ENCODE data around the gene TMEM131L.

The TMEM131L gene

DNA sequence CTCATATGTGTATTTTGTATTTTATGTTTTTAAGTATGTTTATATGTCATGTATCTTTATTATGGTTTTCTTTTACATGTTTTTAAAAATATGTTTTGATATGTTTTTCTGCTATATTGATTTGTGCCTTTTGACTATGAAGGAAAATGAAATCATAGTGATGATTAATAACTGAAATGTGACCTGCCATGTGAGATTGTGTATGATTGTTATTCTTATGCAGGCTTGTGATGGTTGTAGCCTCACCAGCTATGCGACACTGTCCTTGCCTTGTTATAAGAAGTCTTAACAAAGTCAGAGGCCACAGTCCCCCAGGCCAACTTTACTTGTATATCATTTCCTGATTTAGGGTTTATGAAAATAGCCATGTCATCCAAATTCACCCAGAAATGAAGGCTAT is 83.2 kb downstream of the TMEM131L start:
- TF ChIP-seq, protein P1, sequence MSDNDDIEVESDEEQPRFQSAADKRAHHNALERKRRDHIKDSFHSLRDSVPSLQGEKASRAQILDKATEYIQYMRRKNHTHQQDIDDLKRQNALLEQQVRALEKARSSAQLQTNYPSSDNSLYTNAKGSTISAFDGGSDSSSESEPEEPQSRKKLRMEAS (IDR thresholded peaks at IDR 0.05) = no peak
- TF ChIP-seq ZBTB7A (IDR thresholded peaks at IDR 0.05; ENCODE audit: low read depth) = no peak
- no peak for TF ChIP-seq FOXM1 (IDR thresholded peaks at IDR 0.05; ENCODE audit: borderline replicate concordance, low read depth)
- no peak for TF ChIP-seq EP300 (IDR thresholded peaks at IDR 0.05; ENCODE audit: borderline replicate concordance)
- no peak for TF ChIP-seq TAF1 (IDR thresholded peaks at IDR 0.05; ENCODE audit: low read depth)

DNA sequence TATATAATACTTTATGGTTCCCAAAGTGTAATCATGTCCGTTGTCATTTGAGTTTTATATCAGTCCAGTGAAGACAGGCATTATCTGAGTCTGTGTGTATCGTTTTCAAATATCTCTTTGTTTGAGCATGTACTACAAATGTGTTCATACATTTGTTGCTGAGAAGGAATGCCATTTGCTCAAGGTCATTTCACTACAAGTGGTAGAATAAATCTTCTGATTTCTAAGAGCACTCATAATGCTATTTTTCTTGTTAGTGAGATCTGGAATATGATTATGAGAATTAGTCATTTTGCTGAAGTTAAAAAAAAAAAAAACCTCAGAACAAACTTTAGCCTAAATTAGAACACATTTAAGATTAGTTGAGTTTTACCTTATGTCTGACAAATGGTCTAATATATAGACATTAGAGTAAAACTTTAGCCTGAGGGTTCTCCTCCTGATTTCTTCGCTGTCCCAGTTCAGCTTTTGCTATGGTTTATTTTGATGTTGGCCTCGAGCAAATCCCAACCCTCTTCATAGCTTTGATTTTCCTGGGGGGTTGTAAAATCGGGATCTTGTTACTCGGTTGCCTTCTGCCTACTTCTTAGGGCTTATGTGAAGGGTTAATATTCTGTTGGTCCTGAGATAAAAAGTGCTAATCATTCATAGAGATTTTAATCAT is 87.1 kb downstream of the TMEM131L start:
- TF ChIP-seq EGR1 (IDR thresholded peaks at IDR 0.05) (no peak), EP300 (IDR thresholded peaks at IDR 0.05; ENCODE audit: borderline replicate concordance) (no peak)

GRCh38 chr4:153553819-153554170 is 87.6 kb downstream of the TMEM131L start:
- TF ChIP-seq YY1 (IDR thresholded peaks at IDR 0.05; ENCODE audit: low read depth) (no peak), EGR1 (IDR thresholded peaks at IDR 0.05) (no peak), TAF1 (IDR thresholded peaks at IDR 0.05; ENCODE audit: low read depth) (no peak), USF1 (IDR thresholded peaks at IDR 0.05) (no peak), NFIC (IDR thresholded peaks at IDR 0.05) (no peak)
- TF ChIP-seq, protein P2, sequence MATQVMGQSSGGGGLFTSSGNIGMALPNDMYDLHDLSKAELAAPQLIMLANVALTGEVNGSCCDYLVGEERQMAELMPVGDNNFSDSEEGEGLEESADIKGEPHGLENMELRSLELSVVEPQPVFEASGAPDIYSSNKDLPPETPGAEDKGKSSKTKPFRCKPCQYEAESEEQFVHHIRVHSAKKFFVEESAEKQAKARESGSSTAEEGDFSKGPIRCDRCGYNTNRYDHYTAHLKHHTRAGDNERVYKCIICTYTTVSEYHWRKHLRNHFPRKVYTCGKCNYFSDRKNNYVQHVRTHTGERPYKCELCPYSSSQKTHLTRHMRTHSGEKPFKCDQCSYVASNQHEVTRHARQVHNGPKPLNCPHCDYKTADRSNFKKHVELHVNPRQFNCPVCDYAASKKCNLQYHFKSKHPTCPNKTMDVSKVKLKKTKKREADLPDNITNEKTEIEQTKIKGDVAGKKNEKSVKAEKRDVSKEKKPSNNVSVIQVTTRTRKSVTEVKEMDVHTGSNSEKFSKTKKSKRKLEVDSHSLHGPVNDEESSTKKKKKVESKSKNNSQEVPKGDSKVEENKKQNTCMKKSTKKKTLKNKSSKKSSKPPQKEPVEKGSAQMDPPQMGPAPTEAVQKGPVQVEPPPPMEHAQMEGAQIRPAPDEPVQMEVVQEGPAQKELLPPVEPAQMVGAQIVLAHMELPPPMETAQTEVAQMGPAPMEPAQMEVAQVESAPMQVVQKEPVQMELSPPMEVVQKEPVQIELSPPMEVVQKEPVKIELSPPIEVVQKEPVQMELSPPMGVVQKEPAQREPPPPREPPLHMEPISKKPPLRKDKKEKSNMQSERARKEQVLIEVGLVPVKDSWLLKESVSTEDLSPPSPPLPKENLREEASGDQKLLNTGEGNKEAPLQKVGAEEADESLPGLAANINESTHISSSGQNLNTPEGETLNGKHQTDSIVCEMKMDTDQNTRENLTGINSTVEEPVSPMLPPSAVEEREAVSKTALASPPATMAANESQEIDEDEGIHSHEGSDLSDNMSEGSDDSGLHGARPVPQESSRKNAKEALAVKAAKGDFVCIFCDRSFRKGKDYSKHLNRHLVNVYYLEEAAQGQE (IDR thresholded peaks at IDR 0.05; ENCODE audit: low read depth) = no peak

DNA sequence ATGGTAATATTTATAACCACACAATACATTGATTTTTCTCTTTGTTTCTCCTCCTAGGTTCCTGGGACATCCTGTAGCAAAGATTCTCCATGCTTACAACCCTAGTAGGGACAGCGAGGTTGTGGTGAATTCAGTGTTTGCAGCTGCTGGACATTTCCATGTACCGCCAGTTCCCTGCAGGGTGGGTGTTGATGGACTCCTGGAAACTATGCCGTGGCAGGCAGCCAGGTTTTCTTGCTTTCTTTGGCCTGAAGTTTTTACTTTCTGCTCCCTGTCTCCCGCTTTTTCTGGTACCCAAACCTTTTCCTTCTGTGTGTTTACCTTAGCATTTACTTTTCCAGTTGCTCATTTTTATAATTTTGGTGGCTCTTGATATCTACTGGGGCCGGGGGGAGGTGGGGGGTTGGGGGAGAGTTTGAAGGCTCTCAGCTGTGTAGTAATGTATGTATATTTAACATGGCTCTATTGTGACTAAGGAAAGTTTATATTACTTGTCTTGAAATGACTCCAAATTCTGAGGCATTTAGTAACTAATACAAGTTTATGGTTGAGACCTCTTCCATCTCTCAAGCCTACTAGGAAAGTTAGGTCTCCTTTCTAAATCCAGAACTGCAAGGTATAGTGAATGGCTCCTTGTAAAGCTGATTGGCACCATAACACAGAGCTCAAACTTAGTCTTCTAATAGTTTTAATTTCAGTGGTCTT is 89.7 kb downstream of the TMEM131L start:
- TF ChIP-seq ZBTB7A (IDR thresholded peaks at IDR 0.05; ENCODE audit: low read depth) (no peak), TEAD4 (IDR thresholded peaks at IDR 0.05) (peak; percentile 68), CREB1 (IDR thresholded peaks at IDR 0.05; ENCODE audit: low read depth) (no peak), TCF12 (IDR thresholded peaks at IDR 0.05; ENCODE audit: low read depth) (0 out of 2 replicates have a peak, but pooled peaks have one; percentile 17), NFIC (IDR thresholded peaks at IDR 0.05) (peak; percentile 82)

DNA sequence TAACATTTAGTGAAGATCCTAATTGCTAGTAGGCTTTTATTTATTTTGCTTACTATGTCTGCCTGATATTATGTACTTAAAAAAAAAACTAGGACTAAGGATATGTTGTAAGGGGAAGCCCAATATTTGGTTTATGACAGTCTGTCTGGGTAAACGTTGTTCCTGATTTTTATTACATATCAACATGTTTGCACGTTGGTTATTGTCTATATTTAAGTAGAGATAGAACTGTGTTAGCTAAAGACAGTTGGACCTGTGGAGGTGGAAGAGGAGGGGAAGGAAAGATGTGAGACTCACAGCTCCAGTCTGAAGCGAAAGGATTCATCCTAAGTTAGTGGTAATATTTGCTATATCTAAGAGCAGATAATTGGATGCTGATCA is 90.3 kb downstream of the TMEM131L start:
- no peak for TF ChIP-seq FOXM1 (IDR thresholded peaks at IDR 0.05; ENCODE audit: borderline replicate concordance, low read depth)

- no peak for TF ChIP-seq NFIC (IDR thresholded peaks at IDR 0.05)
- no peak for TF ChIP-seq RAD21 (IDR thresholded peaks at IDR 0.05; ENCODE audit: low read depth)
- no peak for TF ChIP-seq TAF1 (IDR thresholded peaks at IDR 0.05; ENCODE audit: low read depth)
- TF ChIP-seq, protein P1 (IDR thresholded peaks at IDR 0.05) = no peak
- no peak for TF ChIP-seq YY1 (IDR thresholded peaks at IDR 0.05; ENCODE audit: low read depth)
- no peak for TF ChIP-seq EGR1 (IDR thresholded peaks at IDR 0.05)
- TF ChIP-seq EP300 (IDR thresholded peaks at IDR 0.05; ENCODE audit: borderline replicate concordance) = no peak
Observed at GRCh38 chr4:153560908-153561307, 94.7 kb downstream of the TMEM131L start.

GRCh38 chr4:153564630-153565525 is 98.7 kb downstream of the TMEM131L start:
- peak; percentile 70 for TF ChIP-seq NFIC (IDR thresholded peaks at IDR 0.05)
- TF ChIP-seq EP300 (IDR thresholded peaks at IDR 0.05; ENCODE audit: borderline replicate concordance) = peak; percentile 63; the same call in 1 of the 2 replicates
- no peak for TF ChIP-seq USF1 (IDR thresholded peaks at IDR 0.05)
- peak; percentile 28; the same call in 1 of the 2 replicates for TF ChIP-seq TCF12 (IDR thresholded peaks at IDR 0.05; ENCODE audit: low read depth)
- no peak for TF ChIP-seq RAD21 (IDR thresholded peaks at IDR 0.05; ENCODE audit: low read depth)
- TF ChIP-seq CREB1 (IDR thresholded peaks at IDR 0.05; ENCODE audit: low read depth) = no peak
- peak; percentile 74; the same call in 1 of the 2 replicates for TF ChIP-seq TEAD4 (IDR thresholded peaks at IDR 0.05)
- no peak for TF ChIP-seq ZBTB7A (IDR thresholded peaks at IDR 0.05; ENCODE audit: low read depth)

DNA sequence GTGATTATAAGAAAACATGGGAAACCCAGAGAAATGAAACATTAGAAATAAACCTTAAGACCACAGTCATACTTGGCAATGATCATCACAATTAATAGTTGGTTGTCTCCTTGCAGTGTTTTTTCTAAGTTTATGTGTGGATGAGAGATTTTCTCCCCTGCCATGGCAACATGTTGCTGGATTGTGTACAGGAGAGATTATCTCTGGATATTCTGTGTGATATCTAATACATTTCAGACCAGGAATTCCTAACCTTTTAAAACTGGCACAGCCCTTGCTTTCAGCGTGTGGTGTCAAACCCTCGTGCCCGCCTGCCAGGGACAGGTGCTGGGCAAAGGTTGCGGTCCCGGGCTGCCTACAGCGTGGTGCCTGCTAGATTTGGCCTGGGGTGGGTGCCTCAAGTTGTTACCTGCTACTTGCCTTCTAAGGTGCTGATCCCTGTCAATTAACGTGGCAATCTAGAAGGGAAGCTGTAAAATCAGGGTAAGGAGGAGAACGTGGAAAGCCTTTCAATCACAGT is 100.5 kb downstream of the TMEM131L start:
- TF ChIP-seq CREB1 (IDR thresholded peaks at IDR 0.05; ENCODE audit: low read depth) (no peak), YY1 (IDR thresholded peaks at IDR 0.05; ENCODE audit: low read depth) (no peak), NFIC (IDR thresholded peaks at IDR 0.05) (no peak), USF1 (IDR thresholded peaks at IDR 0.05) (no peak), TAF1 (IDR thresholded peaks at IDR 0.05; ENCODE audit: low read depth) (no peak)

All from Ishikawa (cell line).